Fibroblast of the aortic adventitia (primary cell): Measurements from ENCODE around the gene LGALS12. TPM values are rescaled to one million over a fixed set of nuclear protein-coding genes. Genes with fewer than 3 reads are reported as not detected.

Source experiments
- DNase-seq: peaks from one replicate; pipeline ENCODE4 v3.0.0-alpha.2; 2010; ENCODE audit warnings: low read depth
- H3K4me3 ChIP-seq: 2 replicates; pipeline ENCODE4 v1.5.1; 2011; ENCODE audit warnings: low read depth, mild to moderate bottlenecking, control low read depth, low read length, moderate library complexity
- total RNA-seq: library from RNA; depleted of rRNA; stranded (reverse); fragments of >200 nt; gene quantifications from 2 replicates; pipeline ENCODE4 v1.2.3, GENCODE V29; 2012; ENCODE audit warnings: low replicate concordance
- TF ChIP-seq, protein P1 (sequence below): IDR thresholded peaks from 2 replicates; pipeline ENCODE4 v1.5.1; 2011; ENCODE audit warnings: mild to moderate bottlenecking, low read length, control low read depth, inconsistent platforms; ENCODE audit not compliant: insufficient read depth

The LGALS12 gene
- total RNA-seq, 1 donor: not detected

DNA sequence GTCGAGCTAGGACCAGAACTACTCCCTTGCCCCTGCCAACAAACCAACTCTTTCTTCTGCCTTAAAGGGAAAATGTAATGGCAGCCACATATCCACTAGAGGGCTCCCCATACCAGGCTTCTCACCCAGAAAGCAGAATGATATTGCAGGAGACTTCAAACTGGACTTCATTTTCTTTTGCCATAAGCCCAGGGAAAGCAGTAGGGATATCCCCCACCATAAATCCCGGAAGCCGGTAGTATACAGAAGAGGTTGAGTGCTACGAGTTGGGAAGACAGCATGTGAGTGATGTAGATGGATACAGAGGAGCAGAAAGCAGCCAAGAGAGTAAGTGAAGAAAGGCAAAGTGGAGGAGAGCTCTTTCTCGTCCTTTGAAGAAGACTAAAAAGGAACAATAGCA is 27.0 kb upstream of the LGALS12 start:
- TF ChIP-seq, protein P1, sequence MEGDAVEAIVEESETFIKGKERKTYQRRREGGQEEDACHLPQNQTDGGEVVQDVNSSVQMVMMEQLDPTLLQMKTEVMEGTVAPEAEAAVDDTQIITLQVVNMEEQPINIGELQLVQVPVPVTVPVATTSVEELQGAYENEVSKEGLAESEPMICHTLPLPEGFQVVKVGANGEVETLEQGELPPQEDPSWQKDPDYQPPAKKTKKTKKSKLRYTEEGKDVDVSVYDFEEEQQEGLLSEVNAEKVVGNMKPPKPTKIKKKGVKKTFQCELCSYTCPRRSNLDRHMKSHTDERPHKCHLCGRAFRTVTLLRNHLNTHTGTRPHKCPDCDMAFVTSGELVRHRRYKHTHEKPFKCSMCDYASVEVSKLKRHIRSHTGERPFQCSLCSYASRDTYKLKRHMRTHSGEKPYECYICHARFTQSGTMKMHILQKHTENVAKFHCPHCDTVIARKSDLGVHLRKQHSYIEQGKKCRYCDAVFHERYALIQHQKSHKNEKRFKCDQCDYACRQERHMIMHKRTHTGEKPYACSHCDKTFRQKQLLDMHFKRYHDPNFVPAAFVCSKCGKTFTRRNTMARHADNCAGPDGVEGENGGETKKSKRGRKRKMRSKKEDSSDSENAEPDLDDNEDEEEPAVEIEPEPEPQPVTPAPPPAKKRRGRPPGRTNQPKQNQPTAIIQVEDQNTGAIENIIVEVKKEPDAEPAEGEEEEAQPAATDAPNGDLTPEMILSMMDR: peak; percentile 88
- no peak overlapping the region for H3K4me3 ChIP-seq
- peak; percentile 89 for DNase-seq

DNA sequence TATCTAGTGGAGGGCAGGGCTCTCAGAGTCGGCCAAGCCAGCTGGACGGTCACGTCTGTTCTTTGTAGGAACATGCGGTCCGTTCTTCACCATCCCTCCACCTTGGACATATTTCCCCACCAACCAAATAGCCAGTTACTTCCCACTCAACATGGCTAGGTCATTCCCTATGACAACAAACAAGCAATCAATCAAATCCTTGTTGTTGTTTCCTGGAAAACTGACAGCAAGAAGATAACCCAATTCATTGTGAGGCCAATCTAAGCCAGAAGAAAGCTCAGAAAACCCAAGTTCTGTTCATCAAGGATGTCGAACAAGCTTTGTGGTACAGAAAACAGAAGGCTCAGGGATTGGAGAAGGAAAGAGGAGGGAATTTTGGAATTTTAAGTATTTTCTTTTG is 25.8 kb upstream of the LGALS12 start:
- H3K4me3 ChIP-seq: no peak overlapping the region
- DNase-seq: no peak
- TF ChIP-seq, protein P1: no peak

DNA sequence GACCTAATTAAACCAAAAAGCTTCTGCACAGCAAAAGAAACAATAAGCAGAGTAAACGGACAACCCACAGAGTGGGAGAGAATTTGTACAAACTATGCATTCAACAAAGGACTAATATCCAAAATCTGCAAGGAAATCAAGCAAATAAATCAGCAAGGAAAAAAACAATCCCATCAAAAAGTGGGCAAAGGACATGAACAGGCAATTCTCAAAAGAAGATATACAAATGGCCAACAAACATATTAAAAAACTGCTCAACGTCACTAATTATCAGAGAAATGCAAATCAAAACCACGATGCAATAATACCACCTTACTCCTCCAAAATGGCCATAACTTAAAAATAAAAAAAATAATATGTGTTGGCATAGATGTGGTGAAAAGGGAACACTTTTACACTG is 20.1 kb upstream of the LGALS12 start:
- DNase-seq: no peak
- H3K4me3 ChIP-seq: no peak overlapping the region
- TF ChIP-seq, protein P1: no peak

DNA sequence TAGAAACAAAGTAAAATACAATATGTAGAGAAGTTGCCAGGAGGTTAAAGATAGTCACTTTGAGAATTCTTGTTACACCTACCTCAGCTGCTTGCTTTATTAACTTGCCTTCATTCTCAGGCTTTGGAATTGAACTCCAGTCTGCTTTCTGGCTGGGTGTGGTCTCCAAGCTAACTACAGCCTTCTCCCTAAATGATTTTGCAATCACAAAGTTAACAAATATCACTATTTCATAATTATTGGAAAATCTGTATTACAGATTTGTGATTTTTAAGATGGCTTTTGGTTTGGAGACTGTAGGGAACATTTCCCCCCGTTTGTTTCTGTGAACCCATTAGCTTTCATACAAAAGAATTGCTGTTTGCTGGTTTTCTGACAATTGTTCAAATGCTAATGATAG is 17.1 kb upstream of the LGALS12 start:
- H3K4me3 ChIP-seq: no peak overlapping the region
- DNase-seq: peak; percentile 37
- TF ChIP-seq, protein P1: no peak

DNA sequence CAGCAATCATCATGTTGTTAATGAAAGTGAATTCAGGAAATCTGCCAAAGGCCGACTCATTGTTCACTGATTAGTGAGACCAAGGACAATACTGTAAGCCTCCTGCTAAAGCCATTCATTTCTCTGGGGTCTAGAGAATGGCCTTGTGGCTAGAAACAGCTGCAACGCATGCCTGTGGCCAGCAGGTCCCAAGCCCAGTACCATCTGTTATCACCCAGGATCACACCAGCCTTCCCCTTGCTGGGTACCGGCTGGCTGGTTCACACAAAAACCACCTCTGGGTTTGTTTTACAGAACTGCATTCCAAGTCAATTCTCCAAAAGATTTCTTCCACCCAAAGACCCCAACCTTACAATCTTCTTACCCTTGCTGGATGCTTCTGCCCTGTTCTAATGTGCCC is 16.0 kb upstream of the LGALS12 start:
- peak; percentile 41 for DNase-seq
- TF ChIP-seq, protein P1: no peak
- no peak overlapping the region for H3K4me3 ChIP-seq

DNA sequence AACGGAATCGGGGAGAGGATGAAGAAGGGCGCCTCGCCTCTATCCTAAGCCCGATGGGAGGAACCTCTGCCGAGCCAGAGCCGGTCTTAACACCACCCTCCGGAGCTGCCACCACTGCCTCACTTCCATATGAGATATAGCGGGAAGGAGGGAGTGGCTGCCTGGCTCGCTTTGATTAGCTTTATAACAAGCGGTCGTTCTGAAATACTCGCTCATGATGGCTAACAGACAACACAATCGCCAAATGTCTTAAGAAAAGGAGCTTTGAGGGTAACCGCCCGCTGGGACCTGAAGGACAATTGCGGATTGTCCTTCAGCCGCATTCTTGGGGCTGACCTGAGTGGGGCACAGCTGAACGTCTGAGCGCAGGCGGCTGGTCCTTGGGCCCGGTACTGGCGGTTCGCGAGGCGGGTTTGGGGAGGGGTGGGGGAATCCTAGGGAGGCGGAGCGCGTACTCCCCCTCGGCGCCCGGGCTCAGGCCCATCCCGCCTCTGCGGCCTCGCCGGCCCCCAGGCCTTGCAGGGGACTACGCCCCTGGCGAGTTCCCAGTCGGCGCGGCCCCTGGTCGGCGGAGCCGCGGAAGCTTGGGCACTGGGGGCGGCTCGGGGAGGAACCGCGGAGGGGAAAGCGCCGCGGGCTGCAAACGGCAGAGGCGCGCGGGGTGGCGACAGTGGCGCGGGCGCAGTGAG is 15.2 kb upstream of the LGALS12 start, which contains the start of gene PLAAT5:
TSS of gene PLAAT5 (minus strand) at position 617 of the 689 bp plus-strand sequence. CDS start at position 484, 133 bp downstream.
- peak within 1 kb of the TSS; percentile 59 for H3K4me3 ChIP-seq

More for the DNA sequence above, 15.2 kb upstream of the LGALS12 start, which contains the start of gene PLAAT5:
- peak; percentile 14 for DNase-seq
- TF ChIP-seq, protein P1: no peak
